Heart right ventricle (tissue), 16 donors: ENCODE results near the gene C2. TPM values are rescaled to one million over a fixed set of nuclear protein-coding genes. Genes with fewer than 3 reads are reported as not detected.
"Not testable (repeated sequence)": the region's sequence is repeated elsewhere in the genome, so short reads cannot be mapped to it uniquely, and the experiment has no call there.

Source experiments
- ATAC-seq, 8 donors: fragments of 200-7000 bp; cut with Tn5 transposase; one replicate each; pipeline ENCODE4 v1.9.1; 2020; ENCODE audit warnings: mild to moderate bottlenecking in 8 of 8, moderate library complexity in 8 of 8, moderate number of reproducible peaks in 1 of 8
- DNase-seq, 2 donors: peaks; one replicate each; pipeline ENCODE4 v3.0.0-alpha.2; 2020
- H3K27ac ChIP-seq, 10 donors: fragments of 200-600 bp; sonication (generic) in 2 of 10; one replicate each; pipeline versions ENCODE4 v1.5.0 to v1.8.0; 2020 to 2022; ENCODE audit warnings: mild to moderate bottlenecking in 3 of 10
- H3K27me3 ChIP-seq, 7 donors: fragments of 200-600 bp; one replicate each; pipeline ENCODE4 v1.8.0; 2021 to 2022; ENCODE audit warnings: mild to moderate bottlenecking in 2 of 7
- H3K36me3 ChIP-seq, 9 donors: fragments of 200-600 bp; sonication (generic) in 1 of 9; one replicate each; pipeline versions ENCODE4 v1.5.0 to v1.8.0; 2020 to 2022; ENCODE audit warnings: mild to moderate bottlenecking in 2 of 9
- H3K4me1 ChIP-seq, 9 donors: fragments of 200-600 bp; sonication (generic) in 1 of 9; one replicate each; pipeline versions ENCODE4 v1.5.0 to v1.8.0; 2020 to 2022; ENCODE audit warnings: mild to moderate bottlenecking in 4 of 9
- H3K4me3 ChIP-seq, 10 donors: fragments of 200-600 bp; sonication (generic) in 2 of 10; one replicate each; pipeline versions ENCODE4 v1.5.0 to v1.8.0; 2020 to 2022; ENCODE audit warnings: mild to moderate bottlenecking in 7 of 10, moderate library complexity in 2 of 10
- H3K9me3 ChIP-seq, 11 donors: fragments of 200-600 bp in 10 of 11; sonication (generic) in 2 of 11; one replicate each; pipeline versions ENCODE4 v1.5.0 to v1.8.0; 2013 to 2022; ENCODE audit warnings: mild to moderate bottlenecking in 2 of 11, control low read depth in 1 of 11, moderate library complexity in 1 of 11
- WGBS, 2 donors: extraction: QIAGEN DNeasy Blood & Tissue Kit; methylation state at CpG; one replicate each; pipeline ENCODE4 v1.1.7; 2013; ENCODE audit warnings: inconsistent platforms in 1 of 2; 5-methylcytosine and 5-hydroxymethylcytosine counted together
- intact Hi-C, 10 donors: fragments of 100-400 bp; cut with DNase I; formaldehyde crosslinking; loops; one replicate each; pipeline versions ENCODE4 v1.11.1 to v1.14.2; 2022
- polyA plus RNA-seq, 2 donors: library from polyadenylated mRNA; stranded (reverse); fragments of 200-250 nt; gene quantifications; one replicate each; pipeline ENCODE4 v1.2.3, GENCODE V29; 2013
- total RNA-seq, 10 donors: library from RNA; stranded (reverse); fragmentation: NEBNext Ultra II Directional in 3 of 10; extraction: Animal tissue kit (Norgen Biotek cat#: 25700) in 3 of 10; gene quantifications; one replicate each; pipeline versions ENCODE4 v1.2.1 to v1.2.4, GENCODE V29; 2021 to 2023
- TF ChIP-seq, protein P1 (sequence below), 9 donors: fragments of 200-600 bp; sonication (generic) in 2 of 9; IDR thresholded peaks; one replicate each; pipeline versions ENCODE4 v1.5.0 to v1.8.0; 2021 to 2022; ENCODE audit warnings: antibody characterized with exemption in 9 of 9, mild to moderate bottlenecking in 5 of 9, moderate library complexity in 1 of 9
- donor health status: Arrhythmogenic right ventricular cardiomyopathy.
- donor health status: ischemic (EF 13 %, LVEDD 7.1; RV severe dilation, severe dysfunction).
- donor health status: healthy with polysubstance abuse.
- donor health status: DM: no; HTN: yes; CAD: no.
- donor health status: DM: no; HTN: no; CAD: no.
- donor health status: ischemic (EF 25% LVEDD 6.9; RV normal size, moderate dysfunction).
- donor health status: ischemic (EF 25% LVEDD 5.7; RV mildly dilated, moderate dysfunction).
- donor health status: healthy.
- donor health status: DM: yes; HTN: yes; CAD: no.
- donor health status: Ischemic cardiomyopathy.
- donor health status: ischemic (EF 35%, LVEDD 5.7; RV mildly dilated, moderate dysfunction).
- donor health status: nonischemic (EF 11% LVEDD 7.7; RV severe dilation, severe dysfunction).
- donor health status: DM: yes; HTN: yes; CAD: no.
- donor health status: PGD.
- donor health status: ischemic (EF 29% LVEDD 5.4; RV normal size, mild dysfunction).
- donor health status: nonischemic (EF 23%, LVEDD 6.1; RV moderate dilation, normal function).

Gene C2
- total and polyA plus RNA-seq, 12 donors: 1.1 to 63.0 (median 3.7) TPM

DNA sequence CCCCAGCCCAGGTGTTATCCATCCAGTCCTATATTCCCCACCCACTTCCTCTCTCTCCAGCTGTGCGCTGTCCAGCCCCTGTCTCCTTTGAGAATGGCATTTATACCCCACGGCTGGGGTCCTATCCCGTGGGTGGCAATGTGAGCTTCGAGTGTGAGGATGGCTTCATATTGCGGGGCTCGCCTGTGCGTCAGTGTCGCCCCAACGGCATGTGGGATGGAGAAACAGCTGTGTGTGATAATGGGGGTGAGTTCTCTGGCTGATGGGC, 1.1 kb downstream of the C2 start:
- no peaks in the 10 kb centered on the region for H3K27me3 ChIP-seq
- ATAC-seq: no peak
- H3K36me3 ChIP-seq: no peaks in the 10 kb centered on the region
- TF ChIP-seq, protein P1, sequence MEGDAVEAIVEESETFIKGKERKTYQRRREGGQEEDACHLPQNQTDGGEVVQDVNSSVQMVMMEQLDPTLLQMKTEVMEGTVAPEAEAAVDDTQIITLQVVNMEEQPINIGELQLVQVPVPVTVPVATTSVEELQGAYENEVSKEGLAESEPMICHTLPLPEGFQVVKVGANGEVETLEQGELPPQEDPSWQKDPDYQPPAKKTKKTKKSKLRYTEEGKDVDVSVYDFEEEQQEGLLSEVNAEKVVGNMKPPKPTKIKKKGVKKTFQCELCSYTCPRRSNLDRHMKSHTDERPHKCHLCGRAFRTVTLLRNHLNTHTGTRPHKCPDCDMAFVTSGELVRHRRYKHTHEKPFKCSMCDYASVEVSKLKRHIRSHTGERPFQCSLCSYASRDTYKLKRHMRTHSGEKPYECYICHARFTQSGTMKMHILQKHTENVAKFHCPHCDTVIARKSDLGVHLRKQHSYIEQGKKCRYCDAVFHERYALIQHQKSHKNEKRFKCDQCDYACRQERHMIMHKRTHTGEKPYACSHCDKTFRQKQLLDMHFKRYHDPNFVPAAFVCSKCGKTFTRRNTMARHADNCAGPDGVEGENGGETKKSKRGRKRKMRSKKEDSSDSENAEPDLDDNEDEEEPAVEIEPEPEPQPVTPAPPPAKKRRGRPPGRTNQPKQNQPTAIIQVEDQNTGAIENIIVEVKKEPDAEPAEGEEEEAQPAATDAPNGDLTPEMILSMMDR (IDR thresholded peaks at IDR 0.05): no peak
- H3K27ac ChIP-seq: no peak overlapping the region
- DNase-seq: no peak
- intact Hi-C loops: no loop called here
- H3K4me3 ChIP-seq: peak overlapping the region in 1 of 10 donors; percentile 52
- peaks cover 0 to 22% (median 0%) of the 10 kb centered on the region in 9 donors for H3K4me1 ChIP-seq
- no peaks in the 10 kb centered on the region for H3K9me3 ChIP-seq
- WGBS, 2 donors: 76 to 80% methylated on average over 9 of the region's 9 CpGs

GRCh38 chr6:31930962-31931361, 3.4 kb downstream of the C2 start:
- no peak for ATAC-seq
- WGBS, 2 donors: 81 to 84% methylated on average over 1 of the region's 1 CpG

GRCh38 chr6:31932137-31932536, 4.6 kb downstream of the C2 start:
- intact Hi-C loops, DNase-seq, H3K9me3 ChIP-seq, H3K36me3 ChIP-seq, H3K27me3 ChIP-seq, H3K4me3 ChIP-seq, ATAC-seq, H3K27ac ChIP-seq: not testable (repeated sequence)
- peaks cover 0 to 18% (median 0%) of the 10 kb centered on the region in 9 donors for H3K4me1 ChIP-seq
- WGBS, 2 donors: 88 to 95% methylated on average over 13 to 32 of the region's 32 CpGs

More at GRCh38 chr6:31930962-31931361, 3.4 kb downstream of the C2 start:
- intact Hi-C loops: no loop called here
- no peaks in the 10 kb centered on the region for H3K9me3 ChIP-seq
- peaks cover 0 to 22% (median 0%) of the 10 kb centered on the region in 9 donors for H3K4me1 ChIP-seq
- H3K36me3 ChIP-seq: no peaks in the 10 kb centered on the region
- no peak overlapping the region for H3K27ac ChIP-seq
- no peak overlapping the region for H3K4me3 ChIP-seq
- H3K27me3 ChIP-seq: no peaks in the 10 kb centered on the region
- TF ChIP-seq, protein P1 (IDR thresholded peaks at IDR 0.05): no peak
- DNase-seq: no peak

- Histone ChIP-seq H3K4me3 (no peak overlapping the region), H3K27me3 (no peaks in the 10 kb centered on the region), H3K4me1 (peaks cover 0 to 8% (median 0%) of the 10 kb centered on the region in 9 donors), H3K27ac (no peak overlapping the region), H3K9me3 (no peaks in the 10 kb centered on the region), H3K36me3 (peaks cover 0 to under 1% (median 0%) of the 10 kb centered on the region in 9 donors)
- TF ChIP-seq, protein P1 (IDR thresholded peaks at IDR 0.05): no peak
- DNase-seq (no peak), ATAC-seq (peak in 1 of 8 donors; percentile 22)
- intact Hi-C loops: no loop called here
- WGBS, 2 donors: 87 to 89% methylated on average over 19 of the region's 19 CpGs
Measured at GRCh38 chr6:31933537-31933936, 6.0 kb downstream of the C2 start.

GRCh38 chr6:31935021-31935420, 7.5 kb downstream of the C2 start:
- intact Hi-C loops: no loop called here
- Histone ChIP-seq H3K4me1 (no peaks in the 10 kb centered on the region), H3K4me3 (no peak overlapping the region), H3K27me3 (no peaks in the 10 kb centered on the region), H3K9me3 (no peaks in the 10 kb centered on the region), H3K36me3 (peaks cover 0 to 15% (median 0%) of the 10 kb centered on the region in 9 donors), H3K27ac (no peak overlapping the region)
- 71 to 75% methylated on average over 3 of the region's 3 CpGs for WGBS, 2 donors
- TF ChIP-seq, protein P1 (IDR thresholded peaks at IDR 0.05): no peak
- no peak for DNase-seq
- no peak for ATAC-seq
